ENCODE results near the gene TYW1B.
"Not testable (repeated sequence)": the region's sequence is repeated elsewhere in the genome, so short reads cannot be mapped to it uniquely, and the experiment has no call there.

TYW1B gene

GRCh38 chr7:72793791-72794190, 34.2 kb downstream of the TYW1B start:
- Mint-ChIP-seq H3K4me1 (peaks cover 0 to 1% of the 10 kb centered on the region in 2 donors), H3K27ac (no peak overlapping the region), H3K9me3 (peaks cover 0 to 2% of the 10 kb centered on the region in 2 donors), H3K27me3 (no peaks in the 10 kb centered on the region), H3K36me3 (peaks cover 25 to 51% of the 10 kb centered on the region in 2 donors), H3K4me3 (no peak overlapping the region)
- ATAC-seq (replicated peaks) (no peak), DNase-seq (no peak)

- peaks cover 14 to 32% of the 10 kb centered on the region in 2 donors for H3K36me3 Mint-ChIP-seq
- H3K4me3 Mint-ChIP-seq; H3K9me3 Mint-ChIP-seq; H3K27ac Mint-ChIP-seq; H3K27me3 Mint-ChIP-seq; H3K4me1 Mint-ChIP-seq; DNase-seq; ATAC-seq (replicated peaks): not testable (repeated sequence)
These were observed 37.3 kb downstream of the TYW1B start for GRCh38 chr7:72790698-72791060.

GRCh38 chr7:72790048-72790697, 37.8 kb downstream of the TYW1B start:
- not testable (repeated sequence) for H3K4me3 Mint-ChIP-seq; H3K4me1 Mint-ChIP-seq; H3K27ac Mint-ChIP-seq; DNase-seq; H3K27me3 Mint-ChIP-seq; H3K9me3 Mint-ChIP-seq; ATAC-seq (replicated peaks)
- H3K36me3 Mint-ChIP-seq = peaks cover 14 to 35% of the 10 kb centered on the region in 2 donors

GRCh38 chr7:72785166-72785955, 42.6 kb downstream of the TYW1B start:
- no peak overlapping the region for H3K27ac Mint-ChIP-seq
- ATAC-seq (replicated peaks) = no peak
- no peaks in the 10 kb centered on the region for H3K27me3 Mint-ChIP-seq
- no peaks in the 10 kb centered on the region for H3K9me3 Mint-ChIP-seq
- H3K36me3 Mint-ChIP-seq = peaks cover 6 to 10% of the 10 kb centered on the region in 2 donors
- H3K4me1 Mint-ChIP-seq = no peaks in the 10 kb centered on the region
- DNase-seq = no peak
- H3K4me3 Mint-ChIP-seq = no peak overlapping the region

GRCh38 chr7:72783601-72784370, 44.2 kb downstream of the TYW1B start:
- not testable (repeated sequence) for H3K4me1 Mint-ChIP-seq; H3K36me3 Mint-ChIP-seq; ATAC-seq (replicated peaks); H3K9me3 Mint-ChIP-seq; H3K27ac Mint-ChIP-seq; H3K27me3 Mint-ChIP-seq; DNase-seq; H3K4me3 Mint-ChIP-seq

- ATAC-seq (replicated peaks) = no peak
- DNase-seq = no peak
These were observed 46.4 kb downstream of the TYW1B start for GRCh38 chr7:72781631-72782030.

GRCh38 chr7:72781161-72781560, 46.8 kb downstream of the TYW1B start:
- Mint-ChIP-seq H3K4me3 (no peak overlapping the region), H3K27me3 (no peaks in the 10 kb centered on the region), H3K9me3 (no peaks in the 10 kb centered on the region), H3K4me1 (no peaks in the 10 kb centered on the region), H3K36me3 (peaks cover 8 to 14% of the 10 kb centered on the region in 2 donors), H3K27ac (no peak overlapping the region)
- ATAC-seq (replicated peaks) = no peak
- no peak for DNase-seq

More at GRCh38 chr7:72781631-72782030, 46.4 kb downstream of the TYW1B start:
- Mint-ChIP-seq H3K27ac (no peak overlapping the region), H3K4me1 (no peaks in the 10 kb centered on the region), H3K36me3 (peaks cover 8 to 12% of the 10 kb centered on the region in 2 donors), H3K27me3 (no peaks in the 10 kb centered on the region), H3K9me3 (no peaks in the 10 kb centered on the region), H3K4me3 (no peak overlapping the region)

GRCh38 chr7:72780289-72780894, 47.6 kb downstream of the TYW1B start:
- not testable (repeated sequence) for H3K4me1 Mint-ChIP-seq; H3K27ac Mint-ChIP-seq; ATAC-seq (replicated peaks); DNase-seq; H3K9me3 Mint-ChIP-seq; H3K27me3 Mint-ChIP-seq; H3K4me3 Mint-ChIP-seq
- peaks cover 12 to 18% of the 10 kb centered on the region in 2 donors for H3K36me3 Mint-ChIP-seq

GRCh38 chr7:72777167-72777566, 50.8 kb downstream of the TYW1B start:
- peaks cover 30 to 40% of the 10 kb centered on the region in 2 donors for H3K36me3 Mint-ChIP-seq
- not testable (repeated sequence) for H3K4me3 Mint-ChIP-seq

GRCh38 chr7:72772627-72773026, 55.4 kb downstream of the TYW1B start:
- H3K27ac Mint-ChIP-seq; H3K27me3 Mint-ChIP-seq; ATAC-seq (replicated peaks); H3K9me3 Mint-ChIP-seq; H3K4me3 Mint-ChIP-seq; H3K4me1 Mint-ChIP-seq; DNase-seq: not testable (repeated sequence)
- H3K36me3 Mint-ChIP-seq = peaks cover 36 to 43% of the 10 kb centered on the region in 2 donors

More at GRCh38 chr7:72777167-72777566, 50.8 kb downstream of the TYW1B start:
- not testable (repeated sequence) for DNase-seq; H3K27me3 Mint-ChIP-seq; ATAC-seq (replicated peaks); H3K27ac Mint-ChIP-seq; H3K9me3 Mint-ChIP-seq; H3K4me1 Mint-ChIP-seq

GRCh38 chr7:72766994-72767393, 61.0 kb downstream of the TYW1B start:
- ATAC-seq (replicated peaks); H3K4me3 Mint-ChIP-seq; H3K9me3 Mint-ChIP-seq; H3K27me3 Mint-ChIP-seq; H3K4me1 Mint-ChIP-seq; DNase-seq; H3K27ac Mint-ChIP-seq: not testable (repeated sequence)
- peaks cover 19 to 33% of the 10 kb centered on the region in 2 donors for H3K36me3 Mint-ChIP-seq

- Mint-ChIP-seq H3K27ac (no peak overlapping the region), H3K9me3 (peaks cover 6 to 7% of the 10 kb centered on the region in 2 donors), H3K27me3 (no peaks in the 10 kb centered on the region), H3K36me3 (peaks cover 37 to 55% of the 10 kb centered on the region in 2 donors), H3K4me1 (no peaks in the 10 kb centered on the region), H3K4me3 (no peak overlapping the region)
- ATAC-seq (replicated peaks) (no peak), DNase-seq (no peak)
These were observed 67.4 kb downstream of the TYW1B start for GRCh38 chr7:72760602-72761001.

GRCh38 chr7:72754312-72754711, 73.7 kb downstream of the TYW1B start:
- Mint-ChIP-seq H3K4me1 (no peaks in the 10 kb centered on the region), H3K4me3 (no peak overlapping the region), H3K9me3 (peaks cover 3 to 7% of the 10 kb centered on the region in 2 donors), H3K27me3 (no peaks in the 10 kb centered on the region), H3K36me3 (peaks cover 37 to 61% of the 10 kb centered on the region in 2 donors), H3K27ac (no peak overlapping the region)
- DNase-seq (no peak), ATAC-seq (replicated peaks) (no peak)

GRCh38 chr7:72753781-72754180, 74.2 kb downstream of the TYW1B start:
- Mint-ChIP-seq H3K27ac (no peak overlapping the region), H3K9me3 (peaks cover 3 to 6% of the 10 kb centered on the region in 2 donors), H3K4me1 (no peaks in the 10 kb centered on the region), H3K36me3 (peaks cover 33 to 56% of the 10 kb centered on the region in 2 donors), H3K4me3 (no peak overlapping the region), H3K27me3 (no peaks in the 10 kb centered on the region)
- ATAC-seq (replicated peaks) = no peak
- no peak for DNase-seq

Measured in stimulated activated naive B cell treated with anti-CD40 and anti-IgM and Interleukin-4, amounts not matched to agents 10 μg/mL and 1 μg/mL and 100 μg/mL, for 72 hours (primary cell).